H1 (cell line): ENCODE results near the gene TBC1D16. TPM values are rescaled to one million over a fixed set of nuclear protein-coding genes. Genes with fewer than 3 reads are reported as not detected.

Experiments used
- CTCF ChIA-PET: fragments of 300-600 bp; sonication (Branson Sonifier 250); formaldehyde crosslinking; loops from one replicate; lab custom pipeline; 2021; ENCODE audit not compliant: partially characterized antibody; lab: Charles Lee
- POLR2A ChIA-PET: fragments of 300-600 bp; sonication (Branson Sonifier 250); formaldehyde crosslinking; loops from one replicate; lab custom pipeline; 2021; ENCODE audit warnings: inconsistent platforms; ENCODE audit not compliant: partially characterized antibody; lab: Charles Lee
- DNase-seq, 2 experiments: peaks; one replicate each; pipeline versions ENCODE4 v3.0.0 to v3.0.0-alpha.2; 2010 to 2022; ENCODE audit warnings: low spot score in 2 of 2, low read depth in 1 of 2, mixed read lengths in 1 of 2
- FAIRE-seq: peaks from 2 replicates; lab custom pipeline; 2011; peaks lifted over from hg19 to GRCh38; lab: Jason Lieb, UNC
- H2AFZ ChIP-seq: 2 replicates; pipeline ENCODE4 v1.8.1; 2012; ENCODE audit warnings: low read length, inconsistent platforms
- H2AK5ac ChIP-seq: 2 replicates; pipeline ENCODE4 v1.6.1; 2013; ENCODE audit warnings: low read depth, low read length
- H2BK120ac ChIP-seq: replicated peaks from 2 replicates; pipeline ENCODE3; 2013; ENCODE audit warnings: low read depth, low read length, inconsistent platforms
- H2BK12ac ChIP-seq: 2 replicates; pipeline ENCODE4 v1.6.1; 2013; ENCODE audit warnings: low read depth, low read length
- H2BK15ac ChIP-seq: 2 replicates; pipeline ENCODE4 v1.6.1; 2013; ENCODE audit warnings: low read length
- H2BK20ac ChIP-seq: 2 replicates; pipeline ENCODE4 v1.6.1; 2013; ENCODE audit warnings: low read length
- H2BK5ac ChIP-seq: 2 replicates; pipeline ENCODE4 v1.6.1; 2013; ENCODE audit warnings: low read depth, low read length
- H3K14ac ChIP-seq: 2 replicates; pipeline ENCODE4 v1.6.1; 2013; ENCODE audit warnings: inconsistent platforms; ENCODE audit not compliant: insufficient read length
- H3K18ac ChIP-seq: 2 replicates; pipeline ENCODE4 v1.6.1; 2013; ENCODE audit warnings: low read length; ENCODE audit errors: extremely low read depth
- H3K23ac ChIP-seq: 2 replicates; pipeline ENCODE4 v1.6.1; 2013; ENCODE audit warnings: inconsistent platforms; ENCODE audit not compliant: insufficient read length
- H3K23me2 ChIP-seq: 2 replicates; pipeline ENCODE4 v1.6.1; 2013; ENCODE audit warnings: low read depth, low read length
- H3K27ac ChIP-seq: 2 replicates; pipeline ENCODE4 v1.6.1; 2011; ENCODE audit warnings: low read depth, low read length, inconsistent platforms
- H3K27me3 ChIP-seq, 4 experiments: replicated peaks in 1 of 4; 1 replicate in 1 of 4; 2 replicates in 3 of 4; pipeline versions ENCODE4 v1.6.1 to v1.8.1; 2011 to 2013; ENCODE audit warnings: low read length in 3 of 4, mild to moderate bottlenecking in 3 of 4, inconsistent platforms in 2 of 4, mixed read lengths in 2 of 4, moderate library complexity in 1 of 4; ENCODE audit not compliant: control insufficient read depth in 3 of 4, insufficient read depth in 3 of 4; ENCODE audit errors: extremely low read depth in 1 of 4
- H3K36me3 ChIP-seq, 4 experiments: 2 replicates each; pipeline versions ENCODE4 v1.6.1 to v1.8.1; 2011 to 2013; ENCODE audit warnings: mild to moderate bottlenecking in 4 of 4, low read length in 3 of 4, moderate library complexity in 2 of 4, control low read depth in 1 of 4, inconsistent platforms in 1 of 4; ENCODE audit not compliant: insufficient read depth in 4 of 4, control insufficient read depth in 2 of 4
- H3K4ac ChIP-seq: replicated peaks from 2 replicates; pipeline ENCODE3; 2013; ENCODE audit warnings: low read length, low read depth, mixed read lengths, inconsistent platforms; ENCODE audit not compliant: insufficient read length
- H3K4me1 ChIP-seq, 4 experiments: replicated peaks in 1 of 4; 1 replicate in 1 of 4; 2 replicates in 3 of 4; pipeline versions ENCODE4 v1.6.1 to v1.8.1; 2011 to 2013; ENCODE audit warnings: low read length in 3 of 4, inconsistent platforms in 2 of 4, mixed read lengths in 1 of 4; ENCODE audit not compliant: insufficient read depth in 4 of 4, control insufficient read depth in 3 of 4
- H3K4me2 ChIP-seq, 2 experiments: 2 replicates each; pipeline versions ENCODE4 v1.6.1 to v1.8.1; 2011 to 2013; ENCODE audit warnings: low read depth in 2 of 2, low read length in 2 of 2, control low read depth in 1 of 2, inconsistent platforms in 1 of 2, mild to moderate bottlenecking in 1 of 2; ENCODE audit not compliant: insufficient read depth in 1 of 2
- H3K4me3 ChIP-seq, 4 experiments: fragments of 200-600, 300-600 bp in 1 of 4; sonication (generic), shearing (Covaris generic), sonication (Bioruptor Twin) in 1 of 4; 2 replicates each; pipeline versions ENCODE4 v1.5.1 to v1.8.1; 2011 to 2016; ENCODE audit warnings: low read length in 4 of 4, low read depth in 3 of 4, control low read depth in 2 of 4, inconsistent platforms in 2 of 4, mild to moderate bottlenecking in 2 of 4, mixed read lengths in 1 of 4, moderate library complexity in 1 of 4; ENCODE audit not compliant: insufficient read depth in 2 of 4; ENCODE audit errors: extremely low read depth in 1 of 4
- H3K56ac ChIP-seq: replicated peaks from 2 replicates; pipeline ENCODE3; 2013; ENCODE audit warnings: low read depth, mild to moderate bottlenecking, mixed read lengths, low read length, inconsistent platforms; ENCODE audit not compliant: insufficient read length
- H3K79me1 ChIP-seq: 2 replicates; pipeline ENCODE4 v1.6.1; 2013; ENCODE audit warnings: low read depth, low read length, control low read depth
- H3K79me2 ChIP-seq, 2 experiments: 2 replicates each; pipeline versions ENCODE4 v1.6.1 to v1.8.1; 2012 to 2013; ENCODE audit warnings: low read length in 2 of 2, mild to moderate bottlenecking in 2 of 2, inconsistent platforms in 1 of 2; ENCODE audit not compliant: insufficient read depth in 2 of 2, control insufficient read depth in 1 of 2
- H3K9ac ChIP-seq, 4 experiments: replicated peaks in 1 of 4; 1 replicate in 1 of 4; 2 replicates in 3 of 4; pipeline versions ENCODE4 v1.6.1 to v1.8.1; 2011 to 2013; ENCODE audit warnings: low read depth in 3 of 4, low read length in 3 of 4, control low read depth in 2 of 4, mild to moderate bottlenecking in 2 of 4, moderate library complexity in 2 of 4, inconsistent platforms in 1 of 4; ENCODE audit errors: extremely low read depth in 1 of 4
- H3K9me3 ChIP-seq, 2 experiments: 2 replicates each; pipeline versions ENCODE4 v1.6.1 to v1.8.1; 2012 to 2013; ENCODE audit warnings: mild to moderate bottlenecking in 2 of 2, moderate library complexity in 2 of 2, control low read depth in 1 of 2, inconsistent platforms in 1 of 2, low read depth in 1 of 2, low read length in 1 of 2, mixed read lengths in 1 of 2; ENCODE audit not compliant: insufficient read depth in 2 of 2
- H4K20me1 ChIP-seq, 2 experiments: replicated peaks in 1 of 2; 2 replicates each; pipeline versions ENCODE3 to v1.8.1; 2011 to 2013; ENCODE audit warnings: inconsistent platforms in 2 of 2, low read length in 2 of 2, mild to moderate bottlenecking in 1 of 2; ENCODE audit not compliant: insufficient read depth in 2 of 2, control insufficient read depth in 1 of 2
- H4K5ac ChIP-seq: 2 replicates; pipeline ENCODE4 v1.6.1; 2013; ENCODE audit warnings: low read length, low read depth, mixed read lengths, inconsistent platforms; ENCODE audit not compliant: insufficient read length
- H4K8ac ChIP-seq: 2 replicates; pipeline ENCODE4 v1.8.0; 2013; ENCODE audit warnings: mild to moderate bottlenecking, moderate library complexity, low read length, inconsistent platforms; ENCODE audit not compliant: insufficient read depth; ENCODE audit errors: extremely low read depth
- H4K91ac ChIP-seq: replicated peaks from 2 replicates; pipeline ENCODE3; 2013; ENCODE audit warnings: low read length, mixed read lengths, inconsistent platforms; ENCODE audit not compliant: insufficient read length
- KDM1A ChIP-seq: fragments of 200-600, 300-600 bp; sonication (generic); IDR thresholded peaks from 2 replicates; pipeline ENCODE4 v1.7.1; 2016; ENCODE audit warnings: mild to moderate bottlenecking, low read length, borderline replicate concordance
- KDM5A ChIP-seq: fragments of 200-600 bp; IDR thresholded peaks from 2 replicates; pipeline ENCODE4 v1.7.1; 2012; ENCODE audit warnings: mild to moderate bottlenecking, low read length, inconsistent platforms, mixed read lengths
- USF2 ChIP-seq: IDR thresholded peaks from 2 replicates; pipeline ENCODE4 v1.6.1; 2011; ENCODE audit warnings: low read length, improper control_type of control experiment
- WGBS, 2 experiments: shearing (Covaris generic) in 1 of 2; methylation state at CpG; one replicate each; pipeline versions ENCODE4 v1.1.6 to v1.1.7; 2013 to 2015; ENCODE audit warnings: low lambda C conversion rate in 2 of 2, mixed read lengths in 2 of 2, inconsistent platforms in 1 of 2, low coverage in 1 of 2, missing lambda C conversion rate in 1 of 2; ENCODE audit not compliant: insufficient replicate concordance in 2 of 2, insufficient coverage in 1 of 2, insufficient read length in 1 of 2; ENCODE audit errors: extremely low coverage in 1 of 2, missing lambda C conversion rate in 1 of 2; 5-methylcytosine and 5-hydroxymethylcytosine counted together
- polyA plus RNA-seq, 7 experiments: library from polyadenylated mRNA; depleted of rRNA in 3 of 7; stranded (reverse) in 5 of 7; unstranded in 2 of 7; fragments of >200 nt in 5 of 7; fragments of 200-250 nt in 2 of 7; gene quantifications; 1 replicate in 5 of 7; 2 replicates in 1 of 7; 4 replicates in 1 of 7; pipeline versions ENCODE4 v1.2.1 to v1.2.3, GENCODE V29; 2011 to 2013; ENCODE audit warnings: missing spikeins in 2 of 7, mixed read lengths in 2 of 7
- total RNA-seq: library from RNA; stranded (reverse); fragmentation: NEBNext Ultra II Directional; extraction: Animal tissue kit (Norgen Biotek cat#: 25700); gene quantifications from 2 replicates; pipeline ENCODE4 v1.2.1, GENCODE V29; 2021

The TBC1D16 gene
- total and polyA plus RNA-seq, 2 of the 8 experiments (the other 6 are each of a cell fraction or from before 2014, with no cell fraction given): 21.1 to 109 TPM

GRCh38 chr17:79927688-79928501 lies 107.8 kb downstream of the TBC1D16 start:
- Histone ChIP-seq H3K4me1 (peaks cover 3 to 35% (median 22%) of the 10 kb centered on the region in 4 experiments; a peak in 6 of 7 replicates), H3K79me1 (no peaks in the 10 kb centered on the region), H3K23me2 (peaks cover 4% of the 10 kb centered on the region; the same call in 1 of the 2 replicates), H3K56ac (no peak overlapping the region), H3K79me2 (no peaks in the 10 kb centered on the region), H4K5ac (no peak overlapping the region), H3K4ac (no peak overlapping the region), H3K9me3 (no peaks in the 10 kb centered on the region), H4K8ac (no peak overlapping the region), H2BK120ac (no peak overlapping the region), H3K14ac (no peak overlapping the region), H2BK5ac (no peak overlapping the region), H4K91ac (no peak overlapping the region), H2BK12ac (peak overlapping the region; percentile 33; the same call in 1 of the 2 replicates), H2BK20ac (no peak overlapping the region), H2AFZ (no peak overlapping the region), H3K27ac (no peak overlapping the region), H3K27me3 (peaks cover 0 to 13% (median 1%) of the 10 kb centered on the region in 4 experiments; a peak in 2 of 7 replicates), H3K4me3 (no peak overlapping the region), H2AK5ac (no peak overlapping the region), H2BK15ac (no peak overlapping the region), H3K4me2 (no peak overlapping the region), H3K18ac (no peak overlapping the region), H3K23ac (no peak overlapping the region), H4K20me1 (peaks cover 0 to 1% of the 10 kb centered on the region in 2 experiments), H3K36me3 (no peaks in the 10 kb centered on the region), H3K9ac (no peak overlapping the region)
- CTCF ChIA-PET: interaction anchor here (0.6 to 2.1 kb wide), 6 partner anchors 12 to 1881 kb away, joined by 3 to 9 read pairs (median 4); no protein-coding TSS in a partner anchor
- DNase-seq (no peak), FAIRE-seq (no peak)
- TF ChIP-seq KDM1A (no peak), USF2 (no peak), KDM5A (no peak)
- POLR2A ChIA-PET: interaction anchor here (1.0 to 1.9 kb wide), 6 partner anchors 8 to 131 kb away, joined by 3 to 9 read pairs (median 4); partner anchors contain the start of genes CBX4 and CBX8
- WGBS, 2 experiments: 86% methylated on average over 12 of the region's 13 CpGs; no CpG with 5 or more reads in 1 of the 2 experiments
